ENCODE data around the gene BEND6. TPM values are rescaled to one million over a fixed set of nuclear protein-coding genes. Genes with fewer than 3 reads are reported as not detected.

Gene BEND6
- total and polyA plus RNA-seq, 2 donors (not counting 3 experiments of a cell fraction or from before 2014, with no cell fraction given) = 0.15 to 0.66 TPM

DNA sequence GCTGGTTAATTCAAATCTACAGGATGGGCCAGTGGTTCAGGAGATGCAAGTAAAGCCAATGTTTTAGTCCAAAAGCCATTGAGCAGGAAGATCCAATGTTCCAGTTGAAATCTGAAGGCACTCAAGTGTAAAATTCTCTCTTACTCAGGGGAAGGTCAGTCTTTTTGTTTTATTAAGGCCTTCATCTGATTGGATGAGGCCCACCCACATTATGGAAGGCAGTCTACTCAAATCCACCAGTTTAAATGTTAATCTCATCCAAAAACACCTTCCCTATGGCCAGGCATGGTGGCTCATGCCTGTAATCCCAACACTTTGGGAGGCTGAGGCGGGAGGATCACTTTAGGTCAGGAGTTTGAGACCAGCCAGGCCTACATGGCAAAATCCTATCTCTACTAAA, 31.3 kb upstream of the BEND6 start:
- no TSS peak for BruUV-seq (replicated peaks)
- H3K9me1 ChIP-seq (replicated peaks; ENCODE audit: control insufficient read depth, extremely low read depth, insufficient read depth, low read length) = peaks cover 2% of the 10 kb centered on the region
- no peaks in the 10 kb centered on the region for H3K36me3 ChIP-seq (ENCODE audit: control insufficient read depth in 2 of 2, extremely low read depth in 1 of 2, insufficient read depth in 2 of 2, low read length in 2 of 2)
- no peak for DNase-seq (ENCODE audit: low read depth, low spot score)
- no peak for FAIRE-seq
- POLR2A ChIA-PET = interaction anchor here (0.7 kb wide), 1 partner anchor 11 kb away, joined by 8 read pairs; no protein-coding TSS in a partner anchor
- H3K4me1 ChIP-seq (ENCODE audit: control insufficient read depth, extremely low read depth, insufficient read depth, low read length) = no peaks in the 10 kb centered on the region
- H4K20me1 ChIP-seq (replicated peaks; ENCODE audit: control insufficient read depth, extremely low read depth, insufficient read depth, low read length) = no peaks in the 10 kb centered on the region
- no peak overlapping the region for H3K4me2 ChIP-seq (ENCODE audit: insufficient read depth, low read length)
- H3K27ac ChIP-seq (ENCODE audit: insufficient read depth, low read depth, low read length) = no peak overlapping the region
- intact Hi-C loops (cut with micrococcal nuclease) = no loop called here
- dilution Hi-C loops (cut with MboI; ENCODE audit: extremely low pct_ligation_motif_present, low sequenced_read_pairs) = no loop called here
- H2AFZ ChIP-seq (ENCODE audit: low read depth, low read length) = no peak overlapping the region
- no peaks in the 10 kb centered on the region for H3K9me3 ChIP-seq (replicated peaks; ENCODE audit: control insufficient read depth, insufficient read depth, low read length)
- TF ChIP-seq FOS (IDR thresholded peaks at IDR 0.05; ENCODE audit: borderline replicate concordance, insufficient read depth, low read length) (no peak), POLR2A (IDR thresholded peaks at IDR 0.05; ENCODE audit: low read depth, low read length) (no peak), JUN (IDR thresholded peaks at IDR 0.05; ENCODE audit: borderline replicate concordance, insufficient read depth, insufficient read length, low read depth) (no peak), POLR2AphosphoS5 (IDR thresholded peaks at IDR 0.05; ENCODE audit: insufficient read depth, low read depth, low read length) (no peak), EZH2 (IDR thresholded peaks at IDR 0.05; ENCODE audit: borderline replicate concordance, low read depth, low read length, severe bottlenecking) (no peak), MYC (IDR thresholded peaks at IDR 0.05; ENCODE audit: low read depth, low read length) (no peak), GATA2 (IDR thresholded peaks at IDR 0.05; ENCODE audit: insufficient read depth, insufficient read length, low read depth, low read length) (no peak), CTCF (IDR thresholded peaks at IDR 0.05; ENCODE audit: extremely low read depth in 1 of 2, insufficient read depth in 1 of 2, low read depth in 1 of 2, low read length in 2 of 2) (no peak)
- TF ChIP-seq, protein P1, sequence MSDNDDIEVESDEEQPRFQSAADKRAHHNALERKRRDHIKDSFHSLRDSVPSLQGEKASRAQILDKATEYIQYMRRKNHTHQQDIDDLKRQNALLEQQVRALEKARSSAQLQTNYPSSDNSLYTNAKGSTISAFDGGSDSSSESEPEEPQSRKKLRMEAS (IDR thresholded peaks at IDR 0.05; ENCODE audit: insufficient read depth, insufficient read length) = no peak
- no peaks in the 10 kb centered on the region for H3K79me2 ChIP-seq (ENCODE audit: control insufficient read depth, insufficient read depth, low read length)
- CTCF ChIA-PET = interaction anchor here (1.1 to 2.3 kb wide), 3 partner anchors 12 to 21 kb away, joined by 3 to 11 read pairs (median 4); no protein-coding TSS in a partner anchor
- no peak overlapping the region for H3K9ac ChIP-seq (replicated peaks; ENCODE audit: extremely low read depth, insufficient read depth, low read length)
- H3K27me3 ChIP-seq (ENCODE audit: control insufficient read depth in 2 of 2, insufficient read depth in 2 of 2, low read length in 2 of 2) = no peaks in the 10 kb centered on the region
- H3K4me3 ChIP-seq (replicated peaks in 1 of 3; ENCODE audit: insufficient read depth in 1 of 3, low read depth in 1 of 3, low read length in 3 of 3) = no peak overlapping the region

All from endothelial cell of umbilical vein (primary cell).